Measurements from ENCODE around the gene IQCN. TPM values are rescaled to one million over a fixed set of nuclear protein-coding genes. Genes with fewer than 3 reads are reported as not detected.

The IQCN gene
- polyA plus RNA-seq, 1 donor (not counting 4 experiments of a cell fraction or from before 2014, with no cell fraction given): not detected

DNA sequence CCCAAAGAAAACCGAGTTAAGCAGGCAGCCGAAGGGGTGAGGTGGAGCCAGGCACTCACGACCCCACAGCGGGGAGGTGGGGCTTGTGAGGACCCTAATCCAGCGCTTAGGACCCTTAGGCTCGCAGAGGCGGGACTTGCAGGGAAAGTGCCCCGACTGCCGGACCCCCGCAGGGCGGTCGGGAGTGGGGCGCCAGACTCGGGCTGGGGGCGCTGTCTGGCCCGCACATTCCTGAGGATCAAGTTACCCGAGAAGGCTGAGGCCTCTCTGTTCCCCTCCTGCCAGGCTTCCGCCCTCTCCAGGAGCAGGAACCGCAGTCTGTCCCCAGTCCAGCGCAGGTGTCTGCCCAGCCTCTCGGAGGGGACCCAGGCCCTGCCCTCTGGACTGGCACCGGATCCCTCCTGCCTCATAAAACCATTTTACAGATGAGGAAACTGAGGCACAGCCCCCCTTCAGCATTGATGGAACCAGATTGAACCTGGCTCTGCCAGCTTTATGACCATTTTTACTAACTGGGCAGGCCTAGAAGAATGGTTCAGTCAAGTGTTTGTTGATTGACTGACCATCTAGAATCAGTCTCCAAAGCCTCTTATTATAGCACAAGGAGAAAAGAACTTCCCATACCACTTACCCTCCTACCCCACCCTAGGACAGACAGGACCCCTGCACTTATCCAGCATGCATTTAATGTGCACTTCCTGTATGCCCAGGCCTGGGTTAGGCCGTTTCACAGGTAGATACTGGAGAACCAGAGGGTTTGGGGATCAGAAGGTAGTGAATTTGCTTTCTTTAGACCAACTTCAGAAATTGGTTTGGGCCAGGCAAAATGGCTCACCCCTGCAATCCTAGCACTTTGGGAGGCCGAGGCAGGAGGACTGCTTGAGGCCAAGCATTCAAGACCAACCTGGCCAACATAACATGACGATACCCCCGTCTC lies 13.9 kb upstream of the IQCN start:
- H3K27me3 ChIP-seq (ENCODE audit: control insufficient read depth, extremely low read depth, insufficient read depth, low read length): no peaks in the 10 kb centered on the region
- H3K79me2 ChIP-seq (ENCODE audit: control insufficient read depth, insufficient read depth, low read length): no peaks in the 10 kb centered on the region
- H3K9me3 ChIP-seq (ENCODE audit: control insufficient read depth, low read depth, low read length): no peaks in the 10 kb centered on the region
- FAIRE-seq: no peak
- H3K9me1 ChIP-seq (ENCODE audit: control insufficient read depth, extremely low read depth, insufficient read depth, low read length): no peaks in the 10 kb centered on the region
- no peaks in the 10 kb centered on the region for H4K20me1 ChIP-seq (ENCODE audit: control insufficient read depth, extremely low read depth, insufficient read depth, low read length)
- no peak overlapping the region for H3K27ac ChIP-seq (ENCODE audit: control insufficient read depth, insufficient read depth, low read length)
- TF ChIP-seq EZH2 (IDR thresholded peaks at IDR 0.05; ENCODE audit: low read length): no peak
- TF ChIP-seq CTCF (optimal IDR thresholded peaks at IDR 0.05 in 1 of 3, IDR thresholded peaks at IDR 0.05 in 1 of 3, conservative IDR thresholded peaks at IDR 0.05 in 1 of 3; ENCODE audit: extremely low read depth in 1 of 3, insufficient read depth in 2 of 3, low read length in 3 of 3): no peak
- DNase-seq (ENCODE audit: low read depth, low spot score): no peak
- no peak overlapping the region for H3K4me3 ChIP-seq (ENCODE audit: control insufficient read depth in 2 of 3, extremely low read depth in 1 of 3, insufficient read depth in 2 of 3, low read depth in 1 of 3, low read length in 3 of 3)
- H3K4me1 ChIP-seq (ENCODE audit: control insufficient read depth, extremely low read depth, insufficient read depth, low read length): peaks cover 13% of the 10 kb centered on the region
- no peak overlapping the region for H3K9ac ChIP-seq (ENCODE audit: control insufficient read depth, extremely low read depth, insufficient read depth, low read length)
- no peaks in the 10 kb centered on the region for H3K36me3 ChIP-seq (ENCODE audit: control insufficient read depth in 2 of 2, extremely low read depth in 1 of 2, insufficient read depth in 2 of 2, low read length in 2 of 2)
- no peak overlapping the region for H3K4me2 ChIP-seq (ENCODE audit: control insufficient read depth, extremely low read depth, insufficient read depth, low read depth, low read length)
- dilution Hi-C loops (cut with MboI; ENCODE audit: extremely low pct_ligation_motif_present, low sequenced_read_pairs): no loop called here
- no peak overlapping the region for H2AFZ ChIP-seq (ENCODE audit: control insufficient read depth, low read length)

DNA sequence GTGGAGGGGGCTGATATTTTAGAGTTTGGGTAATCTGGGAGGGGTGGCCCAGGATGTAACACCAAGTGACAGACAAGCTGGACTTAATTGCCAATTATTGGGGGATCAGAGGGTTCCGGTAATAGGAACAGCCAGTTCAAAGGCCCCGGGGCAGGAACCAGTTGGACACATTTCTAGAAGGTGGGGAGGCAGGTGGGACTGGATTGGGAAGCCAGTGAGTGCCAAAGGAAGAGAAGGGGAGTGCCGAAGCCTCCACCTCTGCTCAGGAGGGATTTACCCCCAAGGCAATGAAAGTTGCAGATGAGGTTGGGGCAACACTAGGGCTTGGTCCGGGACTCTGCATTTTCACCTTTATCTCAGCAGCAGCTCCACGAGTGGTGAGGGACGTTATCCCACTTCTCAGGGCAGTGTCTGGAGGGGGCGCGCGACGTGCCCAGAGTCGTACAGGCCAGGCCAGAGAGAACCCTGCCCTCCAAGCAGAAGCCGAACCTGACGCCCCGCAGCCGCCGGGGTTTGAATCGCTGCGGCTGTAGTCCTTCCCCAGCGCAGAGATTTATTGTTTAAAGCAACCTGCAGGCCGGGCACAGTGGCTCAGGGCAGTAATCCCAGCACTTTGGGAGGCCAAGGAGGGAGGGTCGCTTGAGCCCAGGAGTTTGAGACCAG lies 12.9 kb upstream of the IQCN start:
- H3K9me1 ChIP-seq (ENCODE audit: control insufficient read depth, extremely low read depth, insufficient read depth, low read length): peaks cover 2% of the 10 kb centered on the region
- no peak overlapping the region for H3K4me3 ChIP-seq (ENCODE audit: control insufficient read depth in 2 of 3, extremely low read depth in 1 of 3, insufficient read depth in 2 of 3, low read depth in 1 of 3, low read length in 3 of 3)
- no peaks in the 10 kb centered on the region for H3K9me3 ChIP-seq (ENCODE audit: control insufficient read depth, low read depth, low read length)
- FAIRE-seq: no peak
- H3K4me1 ChIP-seq (ENCODE audit: control insufficient read depth, extremely low read depth, insufficient read depth, low read length): peaks cover 13% of the 10 kb centered on the region
- no peaks in the 10 kb centered on the region for H3K79me2 ChIP-seq (ENCODE audit: control insufficient read depth, insufficient read depth, low read length)
- H3K36me3 ChIP-seq (ENCODE audit: control insufficient read depth in 2 of 2, extremely low read depth in 1 of 2, insufficient read depth in 2 of 2, low read length in 2 of 2): no peaks in the 10 kb centered on the region
- H3K27ac ChIP-seq (ENCODE audit: control insufficient read depth, insufficient read depth, low read length): no peak overlapping the region
- DNase-seq (ENCODE audit: low read depth, low spot score): no peak
- H3K4me2 ChIP-seq (ENCODE audit: control insufficient read depth, extremely low read depth, insufficient read depth, low read depth, low read length): no peak overlapping the region
- H2AFZ ChIP-seq (ENCODE audit: control insufficient read depth, low read length): peak overlapping the region; percentile 38
- H4K20me1 ChIP-seq (ENCODE audit: control insufficient read depth, extremely low read depth, insufficient read depth, low read length): no peaks in the 10 kb centered on the region
- H3K9ac ChIP-seq (ENCODE audit: control insufficient read depth, extremely low read depth, insufficient read depth, low read length): no peak overlapping the region
- dilution Hi-C loops (cut with MboI; ENCODE audit: extremely low pct_ligation_motif_present, low sequenced_read_pairs): no loop called here
- TF ChIP-seq CTCF (optimal IDR thresholded peaks at IDR 0.05 in 1 of 3, IDR thresholded peaks at IDR 0.05 in 1 of 3, conservative IDR thresholded peaks at IDR 0.05 in 1 of 3; ENCODE audit: extremely low read depth in 1 of 3, insufficient read depth in 2 of 3, low read length in 3 of 3) (no peak), EZH2 (IDR thresholded peaks at IDR 0.05; ENCODE audit: low read length) (no peak)
- no peaks in the 10 kb centered on the region for H3K27me3 ChIP-seq (ENCODE audit: control insufficient read depth, extremely low read depth, insufficient read depth, low read length)
